Measurements from ENCODE around the gene PHC3.

Gene PHC3

DNA sequence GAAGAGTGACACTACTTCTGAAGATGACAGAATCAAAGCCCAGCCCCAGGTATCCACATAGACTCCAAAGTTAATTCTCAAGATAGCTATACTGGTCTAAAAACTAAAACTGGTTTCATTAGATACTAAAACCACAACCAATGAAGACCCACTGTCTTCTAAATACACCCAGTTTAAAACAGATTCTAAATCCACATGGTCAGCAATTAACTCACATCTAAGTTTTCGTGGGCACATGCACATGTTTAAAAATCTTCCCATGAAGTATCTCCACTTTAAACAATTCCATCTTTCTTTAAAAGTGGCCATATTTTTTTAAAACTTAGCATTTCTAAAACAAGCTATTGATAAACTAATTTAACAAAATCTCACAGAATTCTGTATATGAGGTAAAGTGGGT lies 80.6 kb downstream of the PHC3 start:
- Histone ChIP-seq H3K9me3 (ENCODE audit: control insufficient read depth, low read length) (no peaks in the 10 kb centered on the region), H3K27me3 (ENCODE audit: control insufficient read depth, insufficient read depth, low read length, poor library complexity, severe bottlenecking) (no peaks in the 10 kb centered on the region), H3K27ac (ENCODE audit: insufficient read depth, low read depth, low read length, poor library complexity, severe bottlenecking) (no peak overlapping the region), H3K4me3 (ENCODE audit: insufficient read depth, low read depth, low read length) (no peak overlapping the region), H3K36me3 (ENCODE audit: control insufficient read depth, insufficient read depth, low read length) (peaks cover 18% of the 10 kb centered on the region), H3K4me1 (ENCODE audit: control insufficient read depth, insufficient read depth, low read length) (no peaks in the 10 kb centered on the region)
- WGBS, 2 experiments = 95 to 96% methylated on average over 1 of the region's 1 CpG

DNA sequence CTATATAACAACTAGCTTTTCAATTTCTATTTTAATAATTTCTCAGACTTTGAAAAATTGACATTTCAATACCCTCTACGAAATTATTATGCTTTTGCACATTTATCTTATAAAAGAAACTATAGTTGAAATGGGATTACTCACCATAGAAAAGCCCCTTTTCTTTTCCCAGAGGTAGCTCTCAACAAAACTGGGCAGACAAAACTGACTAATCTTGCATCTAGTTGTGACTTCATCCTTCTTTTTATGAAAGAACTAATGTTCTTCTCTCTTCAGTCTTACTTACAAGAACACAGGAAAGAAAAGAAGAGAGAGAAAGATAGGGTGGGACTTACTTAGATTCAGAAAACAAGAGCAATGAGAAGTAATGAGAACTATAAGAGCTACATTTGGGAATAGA lies 82.8 kb downstream of the PHC3 start:
- Histone ChIP-seq H3K9me3 (ENCODE audit: control insufficient read depth, low read length) (no peaks in the 10 kb centered on the region), H3K36me3 (ENCODE audit: control insufficient read depth, insufficient read depth, low read length) (peaks cover 18% of the 10 kb centered on the region), H3K27ac (ENCODE audit: insufficient read depth, low read depth, low read length, poor library complexity, severe bottlenecking) (no peak overlapping the region), H3K4me1 (ENCODE audit: control insufficient read depth, insufficient read depth, low read length) (no peaks in the 10 kb centered on the region), H3K27me3 (ENCODE audit: control insufficient read depth, insufficient read depth, low read length, poor library complexity, severe bottlenecking) (no peaks in the 10 kb centered on the region), H3K4me3 (ENCODE audit: insufficient read depth, low read depth, low read length) (no peak overlapping the region)
- 83% methylated on average over 1 of the region's 1 CpG; no CpG with 5 or more reads in 1 of the 2 experiments for WGBS, 2 experiments

DNA sequence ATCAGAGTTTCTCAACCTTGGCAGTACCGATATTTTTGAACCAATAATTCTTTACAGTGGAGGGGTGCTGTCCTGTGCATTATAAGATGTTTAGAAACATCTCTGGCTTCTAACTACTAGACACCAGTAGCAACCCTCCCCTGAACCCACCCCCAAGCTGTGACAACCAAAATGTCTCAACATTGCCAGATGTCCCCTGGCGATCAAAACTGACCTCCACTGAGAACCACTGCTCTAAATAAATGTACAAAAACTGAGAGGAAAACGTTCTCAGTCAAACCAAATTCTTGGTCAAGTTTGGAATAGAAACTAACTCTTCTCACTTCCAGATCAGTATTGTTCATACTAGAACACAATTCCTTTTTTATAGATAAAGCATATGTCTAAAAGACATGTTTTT lies 85.2 kb downstream of the PHC3 start:
- Histone ChIP-seq H3K27ac (ENCODE audit: insufficient read depth, low read depth, low read length, poor library complexity, severe bottlenecking) (no peak overlapping the region), H3K36me3 (ENCODE audit: control insufficient read depth, insufficient read depth, low read length) (peaks cover 6% of the 10 kb centered on the region), H3K9me3 (ENCODE audit: control insufficient read depth, low read length) (no peaks in the 10 kb centered on the region), H3K4me1 (ENCODE audit: control insufficient read depth, insufficient read depth, low read length) (no peaks in the 10 kb centered on the region), H3K4me3 (ENCODE audit: insufficient read depth, low read depth, low read length) (no peak overlapping the region), H3K27me3 (ENCODE audit: control insufficient read depth, insufficient read depth, low read length, poor library complexity, severe bottlenecking) (no peaks in the 10 kb centered on the region)
- WGBS, 2 experiments = 96 to 98% methylated on average over 2 to 3 of the region's 3 CpGs

DNA sequence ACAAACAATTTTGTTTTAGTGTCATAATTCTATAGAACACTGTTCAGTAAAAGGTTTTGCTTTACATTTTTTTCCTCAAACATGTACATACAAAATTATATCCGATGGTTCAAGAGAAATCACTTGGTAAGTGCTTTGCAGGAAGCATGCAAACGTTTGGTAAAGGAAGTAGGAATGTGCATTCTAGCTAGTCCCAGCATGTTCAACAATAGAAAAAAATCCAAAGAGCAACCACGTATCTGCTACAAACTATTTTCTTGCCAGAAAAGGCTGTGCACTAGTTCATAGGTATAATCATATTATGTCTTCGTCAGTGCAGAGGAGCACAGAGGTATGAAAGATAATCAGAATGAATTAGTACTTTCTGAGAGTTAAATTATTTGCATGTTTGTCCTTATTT lies 85.8 kb downstream of the PHC3 start:
- no peaks in the 10 kb centered on the region for H3K9me3 ChIP-seq (ENCODE audit: control insufficient read depth, low read length)
- H3K36me3 ChIP-seq (ENCODE audit: control insufficient read depth, insufficient read depth, low read length) = peaks cover 6% of the 10 kb centered on the region
- WGBS, 2 experiments = 92 to 100% methylated on average over 3 to 4 of the region's 4 CpGs

DNA sequence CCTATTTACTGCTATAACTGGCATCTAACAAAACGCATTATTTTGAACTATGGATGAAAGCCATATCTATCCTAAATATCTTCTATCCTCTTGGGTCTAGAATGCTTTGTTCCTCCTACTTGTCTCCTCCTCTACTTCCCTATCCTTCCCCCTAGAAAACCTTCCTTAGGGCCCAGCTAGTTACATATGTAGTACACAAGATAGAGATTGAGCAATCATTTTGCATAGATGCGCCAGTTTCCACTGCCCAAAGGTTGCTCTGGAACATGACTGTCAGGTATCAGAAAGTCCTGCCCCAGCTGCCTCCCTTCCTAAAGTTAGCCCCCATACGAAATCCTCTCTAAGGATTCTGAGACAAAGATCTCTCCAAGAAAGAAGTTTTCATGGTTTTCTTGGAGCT lies 88.6 kb downstream of the PHC3 start:
- Histone ChIP-seq H3K4me1 (ENCODE audit: control insufficient read depth, insufficient read depth, low read length) (no peaks in the 10 kb centered on the region), H3K36me3 (ENCODE audit: control insufficient read depth, insufficient read depth, low read length) (peaks cover 6% of the 10 kb centered on the region), H3K27me3 (ENCODE audit: control insufficient read depth, insufficient read depth, low read length, poor library complexity, severe bottlenecking) (no peaks in the 10 kb centered on the region), H3K27ac (ENCODE audit: insufficient read depth, low read depth, low read length, poor library complexity, severe bottlenecking) (no peak overlapping the region), H3K9me3 (ENCODE audit: control insufficient read depth, low read length) (no peaks in the 10 kb centered on the region), H3K4me3 (ENCODE audit: insufficient read depth, low read depth, low read length) (no peak overlapping the region)
- WGBS, 2 experiments = 93 to 98% methylated on average over 3 of the region's 3 CpGs

More for the DNA sequence above, 85.8 kb downstream of the PHC3 start:
- Histone ChIP-seq H3K27me3 (ENCODE audit: control insufficient read depth, insufficient read depth, low read length, poor library complexity, severe bottlenecking) (no peaks in the 10 kb centered on the region), H3K4me1 (ENCODE audit: control insufficient read depth, insufficient read depth, low read length) (no peaks in the 10 kb centered on the region), H3K27ac (ENCODE audit: insufficient read depth, low read depth, low read length, poor library complexity, severe bottlenecking) (no peak overlapping the region), H3K4me3 (ENCODE audit: insufficient read depth, low read depth, low read length) (no peak overlapping the region)

DNA sequence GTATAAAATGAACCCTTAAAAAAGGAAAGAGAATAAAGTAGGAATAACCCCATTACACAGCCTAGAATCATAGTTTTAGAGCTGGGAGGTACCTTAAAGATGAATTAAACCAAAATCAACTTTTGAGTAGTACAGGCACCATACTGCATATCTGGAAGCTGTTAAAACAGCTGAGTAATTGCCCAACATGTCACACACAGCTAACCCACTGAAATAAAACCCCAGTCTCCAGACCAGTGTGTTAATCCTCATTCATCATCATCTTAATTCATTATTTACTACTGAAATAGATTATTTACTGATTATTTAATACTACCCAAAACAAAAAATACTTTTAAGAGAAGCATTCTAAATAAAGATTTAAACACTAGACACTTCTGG lies 90.9 kb downstream of the PHC3 start:
- Histone ChIP-seq H3K9me3 (ENCODE audit: control insufficient read depth, low read length) (no peaks in the 10 kb centered on the region), H3K27me3 (ENCODE audit: control insufficient read depth, insufficient read depth, low read length, poor library complexity, severe bottlenecking) (no peaks in the 10 kb centered on the region), H3K36me3 (ENCODE audit: control insufficient read depth, insufficient read depth, low read length) (peaks cover 5% of the 10 kb centered on the region), H3K4me1 (ENCODE audit: control insufficient read depth, insufficient read depth, low read length) (no peaks in the 10 kb centered on the region), H3K27ac (ENCODE audit: insufficient read depth, low read depth, low read length, poor library complexity, severe bottlenecking) (no peak overlapping the region), H3K4me3 (ENCODE audit: insufficient read depth, low read depth, low read length) (no peak overlapping the region)

DNA sequence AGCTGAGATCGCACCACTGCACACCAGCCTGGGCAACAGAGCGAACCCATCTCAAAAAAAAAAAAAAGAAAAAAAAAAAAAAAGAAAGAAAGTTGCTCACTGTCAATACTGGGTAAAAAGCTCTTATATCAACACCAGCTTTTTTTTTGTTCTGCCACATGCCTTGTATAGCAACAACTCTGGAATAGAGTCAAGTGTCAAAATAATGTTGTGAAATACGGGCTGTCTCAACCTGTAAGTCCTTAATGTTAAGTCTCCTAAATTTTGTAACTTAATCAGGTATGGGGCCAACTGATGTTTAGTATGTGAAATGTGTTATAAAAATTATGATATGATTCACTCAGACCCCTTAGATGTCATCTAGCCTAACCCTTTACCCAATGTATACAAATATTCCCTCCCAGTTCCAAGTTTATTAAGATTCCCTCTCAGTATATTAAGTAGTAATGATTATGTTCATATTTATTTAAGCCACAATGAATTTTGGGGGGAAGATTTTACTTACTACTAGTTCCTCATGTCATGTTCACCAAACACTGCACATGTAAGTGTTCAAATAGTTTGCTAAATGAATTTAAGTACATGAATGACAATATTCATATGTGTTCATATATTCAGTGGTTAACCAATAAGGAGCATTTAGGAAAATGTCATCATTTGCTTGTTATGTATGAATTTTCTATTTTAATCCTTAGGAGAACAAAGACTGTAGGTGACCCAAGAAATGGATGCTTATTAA lies 91.5 kb downstream of the PHC3 start:
- Histone ChIP-seq H3K27me3 (ENCODE audit: control insufficient read depth, insufficient read depth, low read length, poor library complexity, severe bottlenecking) (no peaks in the 10 kb centered on the region), H3K9me3 (ENCODE audit: control insufficient read depth, low read length) (no peaks in the 10 kb centered on the region), H3K4me3 (ENCODE audit: insufficient read depth, low read depth, low read length) (no peak overlapping the region), H3K36me3 (ENCODE audit: control insufficient read depth, insufficient read depth, low read length) (peaks cover 5% of the 10 kb centered on the region), H3K4me1 (ENCODE audit: control insufficient read depth, insufficient read depth, low read length) (no peaks in the 10 kb centered on the region), H3K27ac (ENCODE audit: insufficient read depth, low read depth, low read length, poor library complexity, severe bottlenecking) (no peak overlapping the region)
- 85 to 97% methylated on average over 2 to 3 of the region's 3 CpGs for WGBS, 2 experiments

DNA sequence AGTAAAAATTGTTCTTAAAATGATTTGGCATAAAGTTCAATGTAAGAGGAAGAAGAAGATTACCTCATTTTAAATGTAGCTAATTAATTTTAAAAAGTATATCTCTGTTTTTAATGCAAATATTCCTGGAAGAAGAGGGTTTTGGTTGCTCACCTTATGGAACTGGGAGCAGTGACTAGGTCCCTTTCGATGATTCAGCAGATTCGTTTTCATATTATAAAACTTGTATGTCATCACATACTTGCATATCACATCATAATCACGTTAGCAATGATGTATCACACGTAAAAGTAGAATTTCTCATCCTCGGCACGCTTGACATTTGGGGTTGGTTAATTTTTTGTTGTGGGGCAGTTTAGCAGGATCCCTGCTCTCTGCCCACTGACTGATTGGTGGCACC lies 96.1 kb downstream of the PHC3 start:
- Histone ChIP-seq H3K9me3 (ENCODE audit: control insufficient read depth, low read length) (no peaks in the 10 kb centered on the region), H3K27ac (ENCODE audit: insufficient read depth, low read depth, low read length, poor library complexity, severe bottlenecking) (no peak overlapping the region), H3K4me3 (ENCODE audit: insufficient read depth, low read depth, low read length) (no peak overlapping the region), H3K4me1 (ENCODE audit: control insufficient read depth, insufficient read depth, low read length) (no peaks in the 10 kb centered on the region), H3K36me3 (ENCODE audit: control insufficient read depth, insufficient read depth, low read length) (peaks cover 5% of the 10 kb centered on the region), H3K27me3 (ENCODE audit: control insufficient read depth, insufficient read depth, low read length, poor library complexity, severe bottlenecking) (no peaks in the 10 kb centered on the region)
- 94 to 98% methylated on average over 6 of the region's 6 CpGs for WGBS, 2 experiments

DNA sequence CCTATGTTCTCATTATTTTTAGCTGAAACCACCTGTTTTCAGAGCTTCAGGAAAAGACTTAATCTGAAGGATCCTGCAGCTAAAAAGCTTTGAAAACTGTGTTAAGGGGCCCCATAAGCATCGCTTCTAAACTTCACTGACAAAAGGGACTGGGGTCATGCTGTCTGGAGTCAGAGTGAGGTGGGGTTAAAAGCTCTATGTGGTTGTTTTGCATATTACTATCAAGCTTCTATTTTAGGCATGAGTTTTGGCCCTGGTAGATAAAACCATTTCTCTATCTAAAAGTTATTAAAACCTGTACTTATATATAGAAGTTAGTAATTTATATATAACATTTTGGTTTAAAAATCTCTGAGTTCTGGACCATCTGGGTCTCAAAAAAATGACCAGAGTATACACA lies 98.2 kb downstream of the PHC3 start:
- Histone ChIP-seq H3K36me3 (ENCODE audit: control insufficient read depth, insufficient read depth, low read length) (peaks cover 5% of the 10 kb centered on the region), H3K27me3 (ENCODE audit: control insufficient read depth, insufficient read depth, low read length, poor library complexity, severe bottlenecking) (no peaks in the 10 kb centered on the region), H3K27ac (ENCODE audit: insufficient read depth, low read depth, low read length, poor library complexity, severe bottlenecking) (no peak overlapping the region), H3K4me1 (ENCODE audit: control insufficient read depth, insufficient read depth, low read length) (no peaks in the 10 kb centered on the region), H3K4me3 (ENCODE audit: insufficient read depth, low read depth, low read length) (no peak overlapping the region), H3K9me3 (ENCODE audit: control insufficient read depth, low read length) (no peaks in the 10 kb centered on the region)
- 81 to 87% methylated on average over 1 of the region's 1 CpG for WGBS, 2 experiments

DNA sequence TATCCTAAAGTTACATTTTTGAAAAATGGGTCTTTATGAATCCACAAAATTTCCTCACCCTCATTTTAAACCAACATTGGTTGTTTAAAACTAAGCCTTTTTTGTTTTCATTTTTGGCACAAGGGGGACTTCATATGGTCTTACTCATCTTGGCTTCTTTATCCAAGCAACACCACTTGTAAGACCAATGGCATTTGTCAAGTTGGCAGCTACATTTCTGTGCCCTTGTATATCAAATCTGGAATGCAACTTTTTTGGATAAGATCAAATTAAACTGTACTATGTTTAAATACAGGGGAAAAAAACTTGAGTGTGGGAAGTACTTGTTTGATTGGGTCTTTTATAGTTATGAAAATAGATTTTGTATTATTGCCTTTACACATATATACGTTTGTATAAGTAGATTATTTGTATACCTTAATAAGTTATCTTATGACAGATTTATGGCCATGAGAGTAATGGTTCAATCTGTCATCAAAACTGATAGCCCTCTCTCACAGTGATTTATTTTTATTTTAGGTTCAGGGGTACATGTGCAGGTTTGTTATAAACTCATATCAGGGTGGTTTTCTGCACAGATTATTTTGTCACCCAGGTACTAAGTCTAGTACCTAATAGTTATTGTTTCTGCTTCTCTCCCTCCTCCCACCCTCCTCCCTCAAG lies 100.3 kb downstream of the PHC3 start:
- Histone ChIP-seq H3K4me1 (ENCODE audit: control insufficient read depth, insufficient read depth, low read length) (no peaks in the 10 kb centered on the region), H3K36me3 (ENCODE audit: control insufficient read depth, insufficient read depth, low read length) (no peaks in the 10 kb centered on the region), H3K27ac (ENCODE audit: insufficient read depth, low read depth, low read length, poor library complexity, severe bottlenecking) (no peak overlapping the region), H3K4me3 (ENCODE audit: insufficient read depth, low read depth, low read length) (no peak overlapping the region), H3K9me3 (ENCODE audit: control insufficient read depth, low read length) (no peaks in the 10 kb centered on the region), H3K27me3 (ENCODE audit: control insufficient read depth, insufficient read depth, low read length, poor library complexity, severe bottlenecking) (no peaks in the 10 kb centered on the region)
- no CpG with 5 or more reads among the region's 1 CpG for WGBS, 2 experiments

Data from ectodermal cell (in vitro differentiated cells).